A673 (cell line): Measurements from ENCODE around the gene PSG2.
"Not testable (repeated sequence)": the region's sequence is repeated elsewhere in the genome, so short reads cannot be mapped to it uniquely, and the experiment has no call there.

ENCODE experiments used
- CTCF ChIP-seq: fragments of 300-800, 200-600 bp; sonication (generic); conservative IDR thresholded peaks from 2 replicates; pipeline ENCODE4 v1.5.1; 2017; ENCODE audit warnings: low read depth, mild to moderate bottlenecking, antibody characterized with exemption, low read length, moderate library complexity, mixed read lengths
- EZH2 ChIP-seq: fragments of 200-600 bp; sonication (generic); IDR thresholded peaks from 2 replicates; pipeline ENCODE4 v1.6.1; 2017; ENCODE audit warnings: borderline replicate concordance, low read depth, mild to moderate bottlenecking, mixed read lengths, antibody characterized with exemption, low read length; ENCODE audit not compliant: poor library complexity, severe bottlenecking

- not testable (repeated sequence) for TF ChIP-seq EZH2, CTCF
These were observed 21.2 kb downstream of the PSG2 start for GRCh38 chr19:43061326-43061725.
